ENCODE measurements around the gene TMEM80. TPM values are rescaled to one million over a fixed set of nuclear protein-coding genes. Genes with fewer than 3 reads are reported as not detected.

The TMEM80 gene
- total and polyA plus RNA-seq, 2 of the 8 experiments (the other 6 are each of a cell fraction or from before 2014, with no cell fraction given) = 8.0 to 16.3 TPM

DNA sequence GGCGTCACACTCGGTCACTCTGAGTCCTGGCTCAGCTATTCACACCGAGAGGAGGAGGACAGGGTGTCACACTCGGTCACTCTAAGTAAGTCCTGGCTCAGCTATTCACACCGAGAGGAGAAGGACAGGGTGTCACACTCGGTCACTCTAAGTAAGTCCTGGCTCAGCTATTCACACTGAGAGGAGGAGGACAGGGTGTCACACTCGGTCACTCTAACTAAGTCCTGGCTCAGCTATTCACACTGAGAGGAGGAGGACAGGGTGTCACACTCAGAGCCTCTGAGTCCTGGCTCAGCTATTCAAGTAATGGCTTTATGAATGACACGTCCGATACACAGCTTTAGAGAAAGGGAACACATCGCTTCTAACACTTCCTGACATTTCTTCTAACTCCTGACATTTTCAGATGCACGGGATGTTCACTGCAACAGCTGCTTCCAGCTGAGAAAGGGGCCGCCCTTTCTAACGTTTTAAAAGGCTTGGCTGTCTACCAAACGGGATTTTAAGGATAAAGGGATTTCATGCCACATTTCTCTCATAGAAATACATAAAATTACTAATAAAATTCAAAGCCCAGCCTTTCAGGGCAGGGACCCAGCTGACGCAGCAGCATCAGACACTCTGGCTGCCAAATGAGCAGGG lies 30.4 kb upstream of the TMEM80 start:
- Histone ChIP-seq H2AFZ (ENCODE audit: low read length) (no peak overlapping the region), H3K36me3 (ENCODE audit: control insufficient read depth in 2 of 4, insufficient read depth in 4 of 4, low read length in 3 of 4) (peaks cover 0 to 16% (median 6%) of the 10 kb centered on the region in 4 experiments; a peak in 6 of 8 replicates), H3K27ac (ENCODE audit: low read depth, low read length) (no peak overlapping the region), H2BK120ac (replicated peaks; ENCODE audit: low read depth, low read length) (no peak overlapping the region), H2BK12ac (ENCODE audit: low read depth, low read length) (no peak overlapping the region), H4K5ac (ENCODE audit: insufficient read length, low read depth, low read length) (no peak overlapping the region), H3K9ac (replicated peaks in 1 of 4; ENCODE audit: extremely low read depth in 1 of 4, low read depth in 3 of 4, low read length in 3 of 4) (no peak overlapping the region), H3K23me2 (ENCODE audit: low read depth, low read length) (no peaks in the 10 kb centered on the region), H3K56ac (replicated peaks; ENCODE audit: insufficient read length, low read depth, low read length) (no peak overlapping the region), H3K4me2 (ENCODE audit: insufficient read depth in 1 of 2, low read depth in 2 of 2, low read length in 2 of 2) (no peak overlapping the region), H2BK15ac (ENCODE audit: low read length) (no peak overlapping the region), H3K23ac (ENCODE audit: insufficient read length) (no peak overlapping the region), H3K18ac (ENCODE audit: extremely low read depth, low read length) (no peak overlapping the region), H3K79me2 (ENCODE audit: control insufficient read depth in 1 of 2, insufficient read depth in 2 of 2, low read length in 2 of 2) (no peaks in the 10 kb centered on the region; a peak in 1 of 4 replicates), H4K20me1 (replicated peaks in 1 of 2; ENCODE audit: control insufficient read depth in 1 of 2, insufficient read depth in 2 of 2, low read length in 2 of 2) (peaks cover 5 to 9% of the 10 kb centered on the region in 2 experiments), H3K4me1 (replicated peaks in 1 of 4; ENCODE audit: control insufficient read depth in 3 of 4, insufficient read depth in 4 of 4, low read length in 3 of 4) (no peaks in the 10 kb centered on the region), H2AK5ac (ENCODE audit: low read depth, low read length) (no peak overlapping the region), H3K79me1 (ENCODE audit: low read depth, low read length) (no peaks in the 10 kb centered on the region; the same call in none of the 2 replicates), H3K27me3 (replicated peaks in 1 of 4; ENCODE audit: control insufficient read depth in 3 of 4, extremely low read depth in 1 of 4, insufficient read depth in 3 of 4, low read length in 3 of 4) (no peaks in the 10 kb centered on the region), H3K9me3 (ENCODE audit: insufficient read depth in 2 of 2, low read depth in 1 of 2, low read length in 1 of 2) (peaks cover 0 to 4% of the 10 kb centered on the region in 2 experiments; a peak in 1 of 4 replicates), H3K4me3 (ENCODE audit: extremely low read depth in 1 of 4, insufficient read depth in 2 of 4, low read depth in 3 of 4, low read length in 4 of 4) (no peak overlapping the region), H3K4ac (replicated peaks; ENCODE audit: insufficient read length, low read depth, low read length) (no peak overlapping the region), H2BK20ac (ENCODE audit: low read length) (no peak overlapping the region), H4K91ac (replicated peaks; ENCODE audit: insufficient read length, low read length) (no peak overlapping the region), H3K14ac (ENCODE audit: insufficient read length) (no peak overlapping the region), H4K8ac (ENCODE audit: extremely low read depth, insufficient read depth, low read length) (no peak overlapping the region), H2BK5ac (ENCODE audit: low read depth, low read length) (no peak overlapping the region; the same call in 1 of the 2 replicates)
- ChIA-PET CTCF (ENCODE audit: partially characterized antibody) (interaction anchor here (1.4 to 2.2 kb wide), 2 partner anchors 10 to 90 kb away, joined by 3 to 6 read pairs; no protein-coding TSS in a partner anchor), POLR2A (ENCODE audit: partially characterized antibody) (interaction anchor here (1.1 kb wide), 1 partner anchor 87 kb away, joined by 3 read pairs; no protein-coding TSS in a partner anchor)
- FAIRE-seq = no peak
- no peak for DNase-seq (ENCODE audit: low read depth in 1 of 2, low spot score in 2 of 2)
- 98% methylated on average over 13 of the region's 15 CpGs; no CpG with 5 or more reads in 1 of the 2 experiments for WGBS, 2 experiments (ENCODE audit: extremely low coverage in 1 of 2, insufficient coverage in 1 of 2, insufficient read length in 1 of 2, insufficient replicate concordance in 2 of 2, low coverage in 1 of 2, low lambda C conversion rate in 2 of 2, missing lambda C conversion rate in 1 of 2)
- no peak for TF ChIP-seq FOSL1 (IDR thresholded peaks at IDR 0.05; ENCODE audit: insufficient read depth, low read depth, low read length)
- TF ChIP-seq, protein P1, sequence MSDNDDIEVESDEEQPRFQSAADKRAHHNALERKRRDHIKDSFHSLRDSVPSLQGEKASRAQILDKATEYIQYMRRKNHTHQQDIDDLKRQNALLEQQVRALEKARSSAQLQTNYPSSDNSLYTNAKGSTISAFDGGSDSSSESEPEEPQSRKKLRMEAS (IDR thresholded peaks at IDR 0.05) = no peak
- no peak for TF ChIP-seq YY1 (IDR thresholded peaks at IDR 0.05; ENCODE audit: low read depth, low read length)
- TF ChIP-seq POLR2AphosphoS5 (IDR thresholded peaks at IDR 0.05; ENCODE audit: low read depth, low read length) = no peak
- TF ChIP-seq CTBP2 (IDR thresholded peaks at IDR 0.05; ENCODE audit: borderline replicate concordance, insufficient read depth, insufficient read length, low read length) = no peak
- TF ChIP-seq, protein P2, sequence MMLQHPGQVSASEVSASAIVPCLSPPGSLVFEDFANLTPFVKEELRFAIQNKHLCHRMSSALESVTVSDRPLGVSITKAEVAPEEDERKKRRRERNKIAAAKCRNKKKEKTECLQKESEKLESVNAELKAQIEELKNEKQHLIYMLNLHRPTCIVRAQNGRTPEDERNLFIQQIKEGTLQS (IDR thresholded peaks at IDR 0.05; ENCODE audit: insufficient read depth, low read depth, low read length) = no peak
- TF ChIP-seq TAF1 (IDR thresholded peaks at IDR 0.05; ENCODE audit: low read depth, low read length) = no peak
- no peak for TF ChIP-seq RAD21 (IDR thresholded peaks at IDR 0.05 in 1 of 2, conservative IDR thresholded peaks at IDR 0.05 in 1 of 2; ENCODE audit: low read depth in 2 of 2, low read length in 2 of 2)
- TF ChIP-seq POU5F1 (IDR thresholded peaks at IDR 0.05; ENCODE audit: low read depth, low read length) = no peak
- TF ChIP-seq CREB1 (IDR thresholded peaks at IDR 0.05) = no peak
- TF ChIP-seq BRCA1 (IDR thresholded peaks at IDR 0.05; ENCODE audit: low read depth, low read length) = no peak
